H9 (cell line): ENCODE results near the gene ADAM8. TPM values are rescaled to one million over a fixed set of nuclear protein-coding genes. Genes with fewer than 3 reads are reported as not detected.
A peak's percentile ranks its signal among the peaks of the same experiment; 100 is the strongest.

Experiments used
- DNase-seq: peaks from one replicate; pipeline ENCODE4 v3.0.0-alpha.2; 2017
- H2AFZ ChIP-seq: one replicate; pipeline ENCODE4 v1.6.1; 2013; ENCODE audit warnings: mild to moderate bottlenecking, low read length, control low read depth, moderate library complexity
- H2AK5ac ChIP-seq: 2 replicates; pipeline ENCODE4 v1.6.1; 2013; ENCODE audit warnings: low read length, control low read depth, mixed read lengths; ENCODE audit not compliant: insufficient read length
- H2BK120ac ChIP-seq: one replicate; pipeline ENCODE4 v1.6.1; 2013; ENCODE audit warnings: low read depth, mild to moderate bottlenecking, low read length, control low read depth, inconsistent platforms; ENCODE audit not compliant: poor library complexity, severe bottlenecking
- H2BK12ac ChIP-seq: 2 replicates; pipeline ENCODE4 v1.6.1; 2013; ENCODE audit warnings: low read length, control low read depth, mixed read lengths, low read depth; ENCODE audit not compliant: insufficient read length
- H2BK15ac ChIP-seq: 2 replicates; pipeline ENCODE4 v1.6.1; 2013; ENCODE audit warnings: low read depth, low read length, control low read depth
- H2BK20ac ChIP-seq: one replicate; pipeline ENCODE4 v1.6.1; 2013; ENCODE audit warnings: low read depth, mild to moderate bottlenecking, low read length, control low read depth, inconsistent platforms; ENCODE audit not compliant: poor library complexity, severe bottlenecking
- H2BK5ac ChIP-seq: 2 replicates; pipeline ENCODE4 v1.6.1; 2013; ENCODE audit warnings: low read length, control low read depth, mixed read lengths; ENCODE audit not compliant: insufficient read length
- H3K14ac ChIP-seq: 2 replicates; pipeline ENCODE4 v1.6.1; 2013; ENCODE audit warnings: low read length, control low read depth; ENCODE audit not compliant: insufficient read depth
- H3K18ac ChIP-seq: 2 replicates; pipeline ENCODE4 v1.6.1; 2013; ENCODE audit warnings: low read depth, mild to moderate bottlenecking, mixed read lengths, low read length, control low read depth; ENCODE audit not compliant: insufficient read length
- H3K23ac ChIP-seq: 2 replicates; pipeline ENCODE4 v1.6.1; 2013; ENCODE audit warnings: low read length, control low read depth, mixed read lengths, low read depth; ENCODE audit not compliant: insufficient read length
- H3K23me2 ChIP-seq: 2 replicates; pipeline ENCODE4 v1.6.1; 2013; ENCODE audit warnings: low read depth, mild to moderate bottlenecking, mixed read lengths, low read length, control low read depth; ENCODE audit not compliant: insufficient read length, poor library complexity, severe bottlenecking
- H3K27ac ChIP-seq: 2 replicates; pipeline ENCODE4 v1.5.1; 2013; ENCODE audit warnings: low read length, control low read depth, mixed read lengths, low read depth; ENCODE audit not compliant: insufficient read length
- H3K27me3 ChIP-seq: 2 replicates; pipeline ENCODE4 v1.6.1; 2013; ENCODE audit warnings: low read length, control low read depth, inconsistent platforms; ENCODE audit not compliant: insufficient read depth
- H3K4ac ChIP-seq: 2 replicates; pipeline ENCODE4 v1.6.1; 2013; ENCODE audit warnings: low read depth, mild to moderate bottlenecking, control low read depth, inconsistent platforms, low read length, moderate library complexity
- H3K4me1 ChIP-seq: 2 replicates; pipeline ENCODE4 v1.6.1; 2013; ENCODE audit warnings: low read length, control low read depth, inconsistent platforms; ENCODE audit not compliant: insufficient read depth
- H3K4me2 ChIP-seq: 2 replicates; pipeline ENCODE4 v1.6.1; 2013; ENCODE audit warnings: low read length, control low read depth, mixed read lengths; ENCODE audit not compliant: insufficient read length, insufficient read depth
- H3K56ac ChIP-seq: 2 replicates; pipeline ENCODE4 v1.6.1; 2013; ENCODE audit warnings: low read depth, mild to moderate bottlenecking, mixed read lengths, low read length, control low read depth; ENCODE audit not compliant: insufficient read length
- H3K79me1 ChIP-seq: 2 replicates; pipeline ENCODE4 v1.6.1; 2013; ENCODE audit warnings: low read depth, mild to moderate bottlenecking, moderate library complexity, low read length, control low read depth, inconsistent platforms; ENCODE audit not compliant: insufficient read depth, poor library complexity, severe bottlenecking
- H3K79me2 ChIP-seq: 2 replicates; pipeline ENCODE4 v1.6.1; 2013; ENCODE audit warnings: low read length, control low read depth, inconsistent platforms; ENCODE audit not compliant: insufficient read depth
- H3K9ac ChIP-seq: 2 replicates; pipeline ENCODE4 v1.6.1; 2013; ENCODE audit warnings: low read length, control low read depth, mixed read lengths; ENCODE audit not compliant: insufficient read length; ENCODE audit errors: extremely low read depth
- H3K9me3 ChIP-seq: one replicate; pipeline ENCODE4 v1.6.1; 2013; ENCODE audit warnings: low read depth, low read length, inconsistent platforms; ENCODE audit not compliant: control insufficient read depth
- H3T11ph ChIP-seq: one replicate; pipeline ENCODE4 v1.6.1; 2013; ENCODE audit warnings: mild to moderate bottlenecking, low read length, control low read depth, inconsistent platforms
- H4K20me1 ChIP-seq: one replicate; pipeline ENCODE4 v1.6.1; 2013; ENCODE audit not compliant: control insufficient read depth, insufficient read length, insufficient read depth
- H4K5ac ChIP-seq: 2 replicates; pipeline ENCODE4 v1.6.1; 2013; ENCODE audit warnings: low read depth, mild to moderate bottlenecking, mixed read lengths, low read length, control low read depth; ENCODE audit not compliant: insufficient read length
- H4K8ac ChIP-seq: replicated peaks from 2 replicates; pipeline ENCODE4 v1.6.1; 2013; ENCODE audit warnings: low read length, control low read depth, mixed read lengths, low read depth; ENCODE audit not compliant: insufficient read length
- H4K91ac ChIP-seq: 2 replicates; pipeline ENCODE4 v1.6.1; 2013; ENCODE audit warnings: low read depth, mild to moderate bottlenecking, moderate library complexity, mixed read lengths, low read length, control low read depth; ENCODE audit not compliant: insufficient read length
- H3K27ac Mint-ChIP-seq, 3 experiments: 2 replicates in 2 of 3; 3 replicates in 1 of 3; pipeline ENCODE4 v1.8.0; 2020 to 2021; ENCODE audit warnings: mixed read lengths in 3 of 3, mild to moderate bottlenecking in 1 of 3, moderate library complexity in 1 of 3
- H3K27me3 Mint-ChIP-seq: 2 replicates; pipeline ENCODE4 v1.8.0; 2021; ENCODE audit warnings: low read depth, mild to moderate bottlenecking, moderate library complexity, mixed read lengths
- H3K36me3 Mint-ChIP-seq, 3 experiments: 2 replicates in 2 of 3; 3 replicates in 1 of 3; pipeline ENCODE4 v1.8.0; 2020 to 2021; ENCODE audit warnings: low read depth in 3 of 3, mixed read lengths in 3 of 3; ENCODE audit not compliant: insufficient read depth in 1 of 3
- H3K4me1 Mint-ChIP-seq, 2 experiments: 2 replicates each; pipeline ENCODE4 v1.8.0; 2020; ENCODE audit warnings: mixed read lengths in 2 of 2
- H3K4me3 Mint-ChIP-seq, 2 experiments: 2 replicates in 1 of 2; 3 replicates in 1 of 2; pipeline ENCODE4 v1.8.0; 2020 to 2021; ENCODE audit warnings: mild to moderate bottlenecking in 2 of 2, mixed read lengths in 2 of 2, moderate library complexity in 1 of 2
- H3K9me3 Mint-ChIP-seq, 2 experiments: 2 replicates in 1 of 2; 3 replicates in 1 of 2; pipeline ENCODE4 v1.8.0; 2020; ENCODE audit warnings: mild to moderate bottlenecking in 2 of 2, mixed read lengths in 2 of 2, moderate library complexity in 1 of 2
- CTCF ChIP-seq: fragments of 200-600 bp; sonication (generic); conservative IDR thresholded peaks from 3 replicates; pipeline ENCODE4 v1.8.0; 2021; ENCODE audit warnings: antibody characterized with exemption, mild to moderate bottlenecking
- WGBS: extraction: QIAGEN DNeasy Blood & Tissue Kit; methylation state at CpG from one replicate; pipeline ENCODE4 v1.1.7; 2013; ENCODE audit warnings: missing lambda C conversion rate, low lambda C conversion rate, mixed read lengths; ENCODE audit not compliant: insufficient read length; ENCODE audit errors: extremely low coverage; 5-methylcytosine and 5-hydroxymethylcytosine counted together
- total RNA-seq: library from RNA; stranded (reverse); gene quantifications from 2 replicates; pipeline ENCODE4 v1.2.1, GENCODE V29; 2021

Gene ADAM8
- total RNA-seq, 1 experiment from 2014 or later, result 5.4 TPM

- no peaks in the 10 kb centered on the region for H3K79me2 ChIP-seq
- H3K18ac ChIP-seq, result no peak overlapping the region
- H3K14ac ChIP-seq, result peak overlapping the region; percentile 23; the same call in 1 of the 2 replicates
- no peak overlapping the region for H3T11ph ChIP-seq
- H4K8ac ChIP-seq, result no peak overlapping the region
- H2AFZ ChIP-seq, result no peak overlapping the region
- H2BK12ac ChIP-seq, result no peak overlapping the region
- no peaks in the 10 kb centered on the region for H3K79me1 ChIP-seq
- H3K9me3 Mint-ChIP-seq, result no peaks in the 10 kb centered on the region; a peak in 1 of 5 replicates
- H3K23ac ChIP-seq, result no peak overlapping the region
- H3K23me2 ChIP-seq, result peaks cover 11% of the 10 kb centered on the region
- peaks cover 8% of the 10 kb centered on the region; the same call in 1 of the 2 replicates for H3K27me3 ChIP-seq
- no peak overlapping the region for H3K4ac ChIP-seq
- H3K27ac ChIP-seq, result no peak overlapping the region
- DNase-seq, result no peak
- no peak overlapping the region for H2AK5ac ChIP-seq
- no peak overlapping the region for H4K91ac ChIP-seq
- no peaks in the 10 kb centered on the region for H3K4me1 ChIP-seq
- peaks cover 0 to 20% (median 0%) of the 10 kb centered on the region in 3 experiments; a peak in 3 of 7 replicates for H3K36me3 Mint-ChIP-seq
- no peak overlapping the region for H3K56ac ChIP-seq
- no peak overlapping the region for H3K27ac Mint-ChIP-seq
- H2BK20ac ChIP-seq, result no peak overlapping the region
- TF ChIP-seq CTCF, result no peak
- no peaks in the 10 kb centered on the region for H3K9me3 ChIP-seq
- H4K5ac ChIP-seq, result no peak overlapping the region
- H2BK5ac ChIP-seq, result no peak overlapping the region
- no peak overlapping the region for H3K4me2 ChIP-seq
- no CpG with 5 or more reads among the region's 25 CpGs for WGBS
- no peak overlapping the region for H3K4me3 Mint-ChIP-seq
- H3K4me1 Mint-ChIP-seq, result peaks cover 20 to 34% of the 10 kb centered on the region in 2 experiments
- no peak overlapping the region for H2BK120ac ChIP-seq
- H4K20me1 ChIP-seq, result no peaks in the 10 kb centered on the region
- peaks cover 28% of the 10 kb centered on the region for H3K27me3 Mint-ChIP-seq
- H2BK15ac ChIP-seq, result no peak overlapping the region
- no peak overlapping the region for H3K9ac ChIP-seq
Observed at GRCh38 chr10:133241501-133242205, 35.0 kb downstream of the ADAM8 start.
